Mammary epithelial cell (primary cell): ENCODE results near the gene CEBPZ.

Source experiments
- EZH2 ChIP-seq: IDR thresholded peaks from 2 replicates; pipeline ENCODE4 v1.6.1; 2012; ENCODE audit warnings: low read length, inconsistent platforms, borderline replicate concordance
- TF ChIP-seq, protein P1 (sequence below), 2 donors: IDR thresholded peaks in 1 of 2; conservative IDR thresholded peaks in 1 of 2; 2 replicates each; pipeline ENCODE4 v1.5.1; 2011 to 2012; ENCODE audit warnings: inconsistent platforms in 2 of 2, low read length in 2 of 2, mild to moderate bottlenecking in 2 of 2, control low read depth in 1 of 2, low read depth in 1 of 2; ENCODE audit not compliant: insufficient read depth in 1 of 2; ENCODE audit errors: extremely low read depth in 1 of 2

DNA sequence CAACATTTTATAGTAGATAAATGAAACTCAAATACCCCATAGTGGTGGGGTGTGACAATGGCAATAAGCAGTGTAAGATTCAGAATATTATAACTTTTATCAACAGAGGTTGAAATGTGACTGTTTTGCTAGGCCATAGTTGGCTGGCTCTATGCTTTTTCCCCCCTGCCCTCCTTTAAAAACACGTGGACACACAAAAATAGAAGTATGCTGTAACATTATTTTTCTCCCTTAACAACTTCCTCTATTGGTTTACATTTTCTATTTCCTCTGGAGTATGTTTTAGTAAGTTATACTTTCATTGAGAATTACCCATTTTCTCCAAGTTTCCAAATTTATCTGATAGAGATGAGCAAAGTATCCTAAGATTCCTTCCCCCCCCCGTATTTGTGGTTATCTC lies 31.1 kb upstream of the CEBPZ start:
- no peak for TF ChIP-seq EZH2
- TF ChIP-seq, protein P1, sequence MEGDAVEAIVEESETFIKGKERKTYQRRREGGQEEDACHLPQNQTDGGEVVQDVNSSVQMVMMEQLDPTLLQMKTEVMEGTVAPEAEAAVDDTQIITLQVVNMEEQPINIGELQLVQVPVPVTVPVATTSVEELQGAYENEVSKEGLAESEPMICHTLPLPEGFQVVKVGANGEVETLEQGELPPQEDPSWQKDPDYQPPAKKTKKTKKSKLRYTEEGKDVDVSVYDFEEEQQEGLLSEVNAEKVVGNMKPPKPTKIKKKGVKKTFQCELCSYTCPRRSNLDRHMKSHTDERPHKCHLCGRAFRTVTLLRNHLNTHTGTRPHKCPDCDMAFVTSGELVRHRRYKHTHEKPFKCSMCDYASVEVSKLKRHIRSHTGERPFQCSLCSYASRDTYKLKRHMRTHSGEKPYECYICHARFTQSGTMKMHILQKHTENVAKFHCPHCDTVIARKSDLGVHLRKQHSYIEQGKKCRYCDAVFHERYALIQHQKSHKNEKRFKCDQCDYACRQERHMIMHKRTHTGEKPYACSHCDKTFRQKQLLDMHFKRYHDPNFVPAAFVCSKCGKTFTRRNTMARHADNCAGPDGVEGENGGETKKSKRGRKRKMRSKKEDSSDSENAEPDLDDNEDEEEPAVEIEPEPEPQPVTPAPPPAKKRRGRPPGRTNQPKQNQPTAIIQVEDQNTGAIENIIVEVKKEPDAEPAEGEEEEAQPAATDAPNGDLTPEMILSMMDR (conservative IDR thresholded peaks at IDR 0.05 in 1 of 2, IDR thresholded peaks at IDR 0.05 in 1 of 2; ENCODE audit: extremely low read depth in 1 of 2, insufficient read depth in 1 of 2, low read depth in 1 of 2, low read length in 2 of 2): no peak
